ENCODE measurements around the gene AHCYL1.

AHCYL1 gene

DNA sequence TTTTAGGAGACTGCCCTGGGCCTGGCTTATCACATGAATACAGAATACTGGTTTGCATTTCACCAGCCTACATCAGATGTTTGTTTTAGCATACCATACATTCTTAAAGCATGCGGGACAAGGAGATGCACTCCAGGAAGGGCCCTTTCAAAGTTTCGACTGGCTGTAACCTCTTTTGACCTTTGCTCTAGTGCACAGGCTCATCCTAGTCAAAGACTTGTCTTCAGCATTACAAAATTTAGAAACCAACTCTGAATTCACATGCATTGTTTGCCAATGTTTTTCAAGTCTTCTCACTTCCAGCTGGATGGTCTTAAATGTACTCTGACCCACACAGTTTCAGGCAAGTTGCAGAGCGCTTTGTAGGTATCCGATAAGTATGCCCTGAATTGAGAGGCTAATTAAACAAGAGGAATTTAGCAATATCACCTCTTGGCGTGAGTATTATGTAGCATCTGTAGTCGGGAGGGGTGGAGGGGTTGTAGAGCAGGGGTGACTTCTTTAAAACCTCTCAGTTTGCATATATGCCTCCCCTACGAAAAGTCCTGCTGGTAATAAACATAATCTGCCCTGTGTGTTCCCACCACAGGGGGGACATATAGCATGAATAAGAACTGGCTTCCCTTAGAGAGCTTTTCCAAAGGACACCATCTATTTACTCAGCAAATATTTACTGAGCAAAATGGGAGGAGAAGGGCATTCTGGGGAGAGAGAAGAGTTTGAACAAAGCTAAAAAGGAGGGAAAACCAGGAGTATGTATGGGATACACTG is 24.4 kb upstream of the AHCYL1 start:
- Mint-ChIP-seq H3K9me3 (peaks cover 4% of the 10 kb centered on the region), H3K4me3 (no peak overlapping the region), H3K27me3 (ENCODE audit: low read depth) (peaks cover 33% of the 10 kb centered on the region), H3K27ac (no peak overlapping the region), H3K36me3 (ENCODE audit: low read depth) (no peaks in the 10 kb centered on the region), H3K4me1 (ENCODE audit: low read depth) (no peaks in the 10 kb centered on the region)
- no peak for DNase-seq (ENCODE audit: low spot score)

DNA sequence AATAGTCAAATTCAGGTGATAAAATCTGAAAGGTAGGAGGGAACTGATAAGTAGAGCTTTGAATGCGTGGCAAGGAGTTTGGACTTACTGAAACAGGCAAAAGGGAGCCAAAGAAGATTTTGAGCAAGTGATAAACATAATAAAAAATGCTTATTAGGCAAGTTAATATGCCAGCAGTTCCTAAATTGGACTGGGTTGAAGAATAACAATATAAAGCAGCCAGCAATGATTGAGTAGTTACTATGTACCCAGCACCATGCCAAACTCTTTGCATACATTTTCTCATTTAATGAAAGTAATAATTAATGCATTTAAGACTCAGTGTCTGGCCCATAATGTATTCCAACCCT is 23.8 kb upstream of the AHCYL1 start:
- no peak for DNase-seq (ENCODE audit: low spot score)
- no peaks in the 10 kb centered on the region for H3K4me1 Mint-ChIP-seq (ENCODE audit: low read depth)
- H3K36me3 Mint-ChIP-seq (ENCODE audit: low read depth): no peaks in the 10 kb centered on the region
- no peak overlapping the region for H3K4me3 Mint-ChIP-seq
- H3K27ac Mint-ChIP-seq: no peak overlapping the region
- peaks cover 9% of the 10 kb centered on the region for H3K9me3 Mint-ChIP-seq
- H3K27me3 Mint-ChIP-seq (ENCODE audit: low read depth): peaks cover 36% of the 10 kb centered on the region

DNA sequence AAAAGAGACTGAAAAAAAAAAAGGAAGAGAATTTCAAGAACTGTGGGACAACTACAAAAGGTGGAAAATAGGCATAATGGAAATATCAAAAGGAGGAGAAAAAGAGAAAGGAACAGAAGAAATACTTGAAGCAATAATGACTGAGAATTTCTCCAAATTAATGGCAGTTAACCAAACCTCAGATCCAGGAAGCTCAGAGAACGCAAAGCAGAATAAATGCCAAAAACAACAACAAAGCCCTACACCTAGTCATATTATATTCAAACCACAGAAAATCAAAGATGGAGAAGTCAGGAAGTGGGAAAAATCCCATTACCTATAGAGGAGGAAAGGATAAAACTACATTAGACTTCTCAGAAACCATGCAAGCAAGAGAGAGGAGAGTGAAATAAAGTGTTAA is 20.7 kb upstream of the AHCYL1 start:
- DNase-seq (ENCODE audit: low spot score): no peak
- H3K36me3 Mint-ChIP-seq (ENCODE audit: low read depth): no peaks in the 10 kb centered on the region
- H3K27ac Mint-ChIP-seq: no peak overlapping the region
- peaks cover 34% of the 10 kb centered on the region for H3K27me3 Mint-ChIP-seq (ENCODE audit: low read depth)
- H3K4me3 Mint-ChIP-seq: no peak overlapping the region
- H3K4me1 Mint-ChIP-seq (ENCODE audit: low read depth): no peaks in the 10 kb centered on the region
- peaks cover 9% of the 10 kb centered on the region for H3K9me3 Mint-ChIP-seq

DNA sequence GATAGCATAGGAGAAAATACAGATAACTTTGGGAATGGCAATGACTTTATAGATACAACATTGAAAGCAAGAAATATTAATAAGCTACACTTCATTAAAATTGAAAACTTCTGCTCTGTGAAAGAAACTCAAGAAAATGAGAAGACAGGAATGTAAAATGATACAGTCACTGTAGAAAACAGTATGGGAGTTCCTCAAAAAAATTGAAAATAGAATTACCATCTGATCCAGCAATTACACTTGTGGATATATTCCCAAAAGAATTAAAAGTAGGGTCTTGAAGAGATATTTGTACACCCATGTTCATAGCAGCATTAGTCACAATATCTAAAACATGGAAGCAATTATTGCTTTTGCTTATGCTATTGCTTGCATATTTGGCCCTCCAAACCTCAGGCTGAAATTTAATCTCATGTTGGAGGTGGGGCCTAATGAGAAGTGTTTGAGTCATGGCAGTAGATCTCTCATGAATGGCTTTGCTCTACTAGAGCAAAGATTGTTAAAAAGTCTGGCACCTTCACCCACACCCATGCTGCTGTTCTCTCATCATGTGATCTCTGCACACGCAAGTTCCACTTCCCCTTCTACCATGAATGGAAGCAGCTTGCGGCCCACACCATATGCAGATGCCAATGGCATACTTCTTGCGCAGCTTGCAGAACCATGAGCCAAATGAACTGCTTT is 15.3 kb upstream of the AHCYL1 start:
- Mint-ChIP-seq H3K27ac (no peak overlapping the region), H3K27me3 (ENCODE audit: low read depth) (peaks cover 42% of the 10 kb centered on the region), H3K4me3 (no peak overlapping the region), H3K4me1 (ENCODE audit: low read depth) (no peaks in the 10 kb centered on the region), H3K9me3 (peaks cover 9% of the 10 kb centered on the region), H3K36me3 (ENCODE audit: low read depth) (no peaks in the 10 kb centered on the region)
- no peak for DNase-seq (ENCODE audit: low spot score)

DNA sequence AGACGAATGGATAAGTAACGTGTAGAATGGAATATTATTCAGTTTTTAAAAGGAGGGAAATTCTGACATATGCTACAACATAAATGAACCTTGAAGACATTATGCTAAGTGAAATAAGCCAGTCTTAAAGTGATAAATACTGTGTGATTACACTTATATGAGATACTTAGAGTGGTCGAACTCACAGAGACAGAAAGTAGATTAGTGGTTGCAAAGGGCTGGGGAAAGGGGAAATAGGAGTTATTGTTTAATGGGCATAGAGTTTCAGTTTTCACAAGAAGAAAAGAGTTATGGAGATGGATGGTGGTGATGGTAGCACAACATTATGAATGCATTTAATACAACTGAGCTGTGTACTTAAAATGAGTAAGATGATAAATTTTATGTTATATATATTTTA is 14.7 kb upstream of the AHCYL1 start:
- Mint-ChIP-seq H3K4me3 (no peak overlapping the region), H3K27me3 (ENCODE audit: low read depth) (peaks cover 42% of the 10 kb centered on the region), H3K4me1 (ENCODE audit: low read depth) (no peaks in the 10 kb centered on the region), H3K36me3 (ENCODE audit: low read depth) (no peaks in the 10 kb centered on the region), H3K27ac (no peak overlapping the region), H3K9me3 (peaks cover 7% of the 10 kb centered on the region)
- DNase-seq (ENCODE audit: low spot score): no peak

DNA sequence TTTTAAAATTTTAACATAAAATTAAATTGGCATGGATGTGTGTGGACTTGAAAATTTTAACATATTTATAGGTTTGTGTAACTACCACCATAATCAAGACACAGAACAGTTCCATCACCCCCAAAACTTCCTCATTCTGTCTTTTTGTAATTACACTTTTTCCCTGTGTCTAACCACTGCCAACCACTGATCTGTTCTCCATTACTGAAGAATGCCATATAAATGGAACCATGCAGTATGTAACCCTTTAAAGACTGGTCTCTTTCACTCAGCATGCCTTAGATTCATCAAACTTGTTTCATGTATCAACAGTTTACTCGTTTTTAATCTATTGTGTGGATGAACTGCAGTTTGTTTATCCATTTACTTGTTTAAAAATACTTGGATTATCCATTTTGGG is 13.0 kb upstream of the AHCYL1 start:
- Mint-ChIP-seq H3K4me3 (no peak overlapping the region), H3K27ac (no peak overlapping the region), H3K4me1 (ENCODE audit: low read depth) (no peaks in the 10 kb centered on the region), H3K27me3 (ENCODE audit: low read depth) (peaks cover 30% of the 10 kb centered on the region), H3K36me3 (ENCODE audit: low read depth) (no peaks in the 10 kb centered on the region), H3K9me3 (no peaks in the 10 kb centered on the region)
- no peak for DNase-seq (ENCODE audit: low spot score)

DNA sequence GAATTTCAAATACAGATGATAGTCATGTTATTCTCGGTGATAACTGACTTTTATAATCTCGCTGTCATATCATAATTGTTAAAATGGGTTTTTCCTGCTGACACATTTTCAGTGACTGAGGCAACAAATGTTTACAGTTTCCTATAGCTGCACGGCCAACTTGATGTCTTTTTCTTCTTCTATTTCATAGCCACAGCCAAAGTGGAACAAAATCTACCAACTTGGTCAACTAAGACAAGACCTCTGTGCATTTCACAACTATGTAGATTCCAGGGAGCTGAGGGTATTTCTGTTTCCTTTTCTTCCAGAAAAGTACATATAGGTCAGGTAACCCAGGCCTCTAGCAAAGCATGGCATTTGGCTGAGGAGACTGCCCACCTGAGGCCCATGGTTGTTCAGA is 10.4 kb upstream of the AHCYL1 start:
- H3K4me3 Mint-ChIP-seq: no peak overlapping the region

DNA sequence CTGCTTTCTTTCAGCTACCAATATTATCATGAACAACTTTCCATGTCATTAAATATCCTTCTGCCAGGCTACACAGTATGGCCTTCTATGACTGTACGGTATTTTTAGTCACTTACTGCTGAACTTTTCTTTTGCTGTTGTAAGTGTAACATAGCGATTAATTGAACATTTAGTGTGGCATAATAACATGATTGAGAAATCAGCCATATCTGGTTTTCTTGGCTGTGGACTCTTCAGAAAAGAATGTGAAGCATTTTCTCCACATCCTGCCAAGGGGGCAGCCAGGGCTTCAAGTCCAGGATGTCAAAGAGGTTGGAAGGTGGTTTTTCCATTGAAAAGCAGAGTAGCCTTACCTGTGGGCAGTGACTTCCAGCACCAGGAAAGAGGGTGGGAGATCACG is 8.8 kb upstream of the AHCYL1 start:
- peaks cover 3% of the 10 kb centered on the region for H3K4me1 Mint-ChIP-seq (ENCODE audit: low read depth)
- H3K27me3 Mint-ChIP-seq (ENCODE audit: low read depth): peaks cover 16% of the 10 kb centered on the region
- no peak overlapping the region for H3K27ac Mint-ChIP-seq
- DNase-seq (ENCODE audit: low spot score): no peak
- no peak overlapping the region for H3K4me3 Mint-ChIP-seq
- H3K9me3 Mint-ChIP-seq: no peaks in the 10 kb centered on the region
- H3K36me3 Mint-ChIP-seq (ENCODE audit: low read depth): no peaks in the 10 kb centered on the region

More for the DNA sequence above, 10.4 kb upstream of the AHCYL1 start:
- Mint-ChIP-seq H3K27me3 (ENCODE audit: low read depth) (peaks cover 20% of the 10 kb centered on the region), H3K9me3 (no peaks in the 10 kb centered on the region), H3K36me3 (ENCODE audit: low read depth) (no peaks in the 10 kb centered on the region), H3K27ac (no peak overlapping the region), H3K4me1 (ENCODE audit: low read depth) (no peaks in the 10 kb centered on the region)
- DNase-seq (ENCODE audit: low spot score): no peak

DNA sequence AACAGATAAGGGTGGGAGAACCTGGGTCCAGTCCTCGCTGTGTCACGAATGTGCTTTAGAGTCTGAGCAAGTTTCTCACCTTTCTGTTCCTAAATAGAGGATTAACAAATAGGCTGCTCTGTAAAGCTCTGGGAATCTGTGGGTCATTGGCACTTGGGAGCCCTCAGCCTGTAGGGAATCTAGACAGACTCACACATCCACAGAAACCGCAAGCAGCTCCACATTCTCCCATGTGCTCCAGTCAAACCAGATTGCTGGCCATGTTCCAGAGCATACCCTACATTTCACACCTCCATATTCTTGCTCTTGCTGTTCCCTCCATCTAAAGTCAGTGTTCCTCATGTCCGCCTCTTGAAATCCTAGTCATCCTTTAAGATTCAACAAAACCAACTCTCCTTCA is 7.8 kb upstream of the AHCYL1 start:
- H3K27ac Mint-ChIP-seq: no peak overlapping the region

DNA sequence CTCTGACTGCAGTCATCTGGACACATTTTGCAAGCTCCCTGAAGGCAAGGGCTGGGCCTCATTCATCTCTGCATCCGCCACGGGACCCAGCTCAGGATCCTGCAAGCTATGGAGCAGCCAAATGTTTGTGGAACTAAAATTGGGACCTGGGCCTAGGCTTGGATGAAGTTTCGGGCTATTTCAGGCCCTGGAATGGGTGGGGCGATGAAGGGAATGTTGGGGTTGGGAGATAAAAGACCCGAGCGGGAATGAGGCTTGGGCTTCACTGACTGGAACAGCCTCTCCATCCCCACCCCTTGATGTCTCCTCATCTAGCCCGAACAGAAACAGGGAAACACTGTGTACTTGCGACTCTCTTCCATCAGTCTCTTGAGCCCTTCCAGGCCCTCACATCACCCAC is 7.3 kb upstream of the AHCYL1 start:
- DNase-seq (ENCODE audit: low spot score): no peak
- Mint-ChIP-seq H3K27ac (no peak overlapping the region), H3K27me3 (ENCODE audit: low read depth) (peaks cover 7% of the 10 kb centered on the region), H3K4me3 (no peak overlapping the region), H3K9me3 (no peaks in the 10 kb centered on the region), H3K36me3 (ENCODE audit: low read depth) (no peaks in the 10 kb centered on the region), H3K4me1 (ENCODE audit: low read depth) (peaks cover 3% of the 10 kb centered on the region)

More for the DNA sequence above, 7.8 kb upstream of the AHCYL1 start:
- DNase-seq (ENCODE audit: low spot score): no peak
- Mint-ChIP-seq H3K4me1 (ENCODE audit: low read depth) (peaks cover 3% of the 10 kb centered on the region), H3K36me3 (ENCODE audit: low read depth) (no peaks in the 10 kb centered on the region), H3K4me3 (no peak overlapping the region), H3K27me3 (ENCODE audit: low read depth) (peaks cover 7% of the 10 kb centered on the region), H3K9me3 (no peaks in the 10 kb centered on the region)

DNA sequence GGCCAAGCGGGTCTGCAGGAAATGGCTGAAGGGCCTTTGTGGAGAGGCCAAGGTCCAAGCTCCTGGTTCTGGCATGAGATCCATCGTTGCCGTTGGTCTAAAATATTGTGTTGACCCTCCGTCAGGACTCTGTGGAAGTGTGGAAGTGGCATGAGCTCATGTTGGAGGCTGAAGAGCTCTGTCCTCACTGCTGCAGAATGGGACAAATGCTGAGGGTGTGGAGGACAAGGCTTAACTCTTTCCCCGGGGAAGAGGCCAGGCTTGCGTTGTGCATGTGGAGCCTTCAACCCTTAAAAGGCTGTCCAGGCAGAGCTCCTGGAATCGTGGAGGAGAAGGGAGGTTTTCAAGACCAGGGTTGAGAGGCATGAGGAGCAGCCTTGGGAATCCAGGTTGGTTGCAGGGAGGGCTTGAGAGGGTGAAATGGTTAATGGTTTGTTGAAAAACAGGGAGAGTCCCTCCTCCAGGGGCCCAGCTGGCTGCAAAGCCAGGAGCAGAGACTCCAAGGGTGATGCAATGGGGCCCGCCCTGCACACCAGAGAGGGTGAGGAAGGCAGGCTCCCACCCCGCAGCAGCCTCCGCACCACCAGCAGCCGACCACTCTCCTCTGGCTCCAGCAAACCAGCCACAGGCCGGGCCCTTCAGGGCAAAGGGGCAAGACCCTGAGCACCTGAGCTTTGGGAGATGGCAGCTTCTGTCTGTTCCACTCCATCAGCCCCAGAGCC is 6.7 kb upstream of the AHCYL1 start:
- Mint-ChIP-seq H3K9me3 (no peaks in the 10 kb centered on the region), H3K4me1 (ENCODE audit: low read depth) (peaks cover 3% of the 10 kb centered on the region), H3K36me3 (ENCODE audit: low read depth) (no peaks in the 10 kb centered on the region), H3K4me3 (no peak overlapping the region), H3K27ac (no peak overlapping the region), H3K27me3 (ENCODE audit: low read depth) (peaks cover 7% of the 10 kb centered on the region)
- DNase-seq (ENCODE audit: low spot score): no peak

DNA sequence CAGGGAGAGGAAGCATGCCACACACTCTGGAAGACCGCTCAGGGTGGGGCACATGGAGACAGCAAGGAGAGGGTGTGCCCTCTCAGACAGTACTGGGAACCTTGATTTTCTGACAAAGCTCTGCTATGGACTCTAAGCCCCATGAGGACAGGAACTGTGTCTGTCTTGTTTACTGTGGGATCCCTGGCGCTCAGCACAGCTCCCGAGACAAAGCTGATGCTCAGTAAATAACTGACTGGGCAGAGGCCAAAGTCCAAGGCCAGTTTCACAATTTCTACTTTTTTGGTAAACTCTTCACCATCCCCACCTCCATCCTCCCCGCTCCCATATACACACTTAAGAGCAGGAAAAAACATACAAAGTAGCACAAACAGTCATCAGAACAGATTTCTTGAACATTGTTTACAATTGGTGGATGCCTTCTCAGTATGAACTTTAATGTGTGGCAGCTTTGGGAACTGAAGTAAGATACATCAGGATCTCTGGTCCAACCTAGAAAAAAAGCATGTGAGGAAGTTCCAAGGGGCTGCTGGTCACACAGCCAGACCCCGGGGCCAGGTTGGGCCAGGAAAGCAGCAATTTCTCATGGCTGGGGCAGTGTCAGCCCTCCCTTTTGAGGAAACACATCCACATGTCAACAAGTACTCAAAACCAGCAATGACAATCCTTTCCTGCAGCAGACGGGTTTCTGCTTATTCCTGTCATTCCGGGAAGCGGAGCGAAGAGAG is 5.6 kb upstream of the AHCYL1 start:
- Mint-ChIP-seq H3K27me3 (ENCODE audit: low read depth) (peaks cover 2% of the 10 kb centered on the region), H3K36me3 (ENCODE audit: low read depth) (no peaks in the 10 kb centered on the region), H3K9me3 (no peaks in the 10 kb centered on the region), H3K27ac (no peak overlapping the region), H3K4me1 (ENCODE audit: low read depth) (peaks cover 5% of the 10 kb centered on the region), H3K4me3 (no peak overlapping the region)
- no peak for DNase-seq (ENCODE audit: low spot score)

DNA sequence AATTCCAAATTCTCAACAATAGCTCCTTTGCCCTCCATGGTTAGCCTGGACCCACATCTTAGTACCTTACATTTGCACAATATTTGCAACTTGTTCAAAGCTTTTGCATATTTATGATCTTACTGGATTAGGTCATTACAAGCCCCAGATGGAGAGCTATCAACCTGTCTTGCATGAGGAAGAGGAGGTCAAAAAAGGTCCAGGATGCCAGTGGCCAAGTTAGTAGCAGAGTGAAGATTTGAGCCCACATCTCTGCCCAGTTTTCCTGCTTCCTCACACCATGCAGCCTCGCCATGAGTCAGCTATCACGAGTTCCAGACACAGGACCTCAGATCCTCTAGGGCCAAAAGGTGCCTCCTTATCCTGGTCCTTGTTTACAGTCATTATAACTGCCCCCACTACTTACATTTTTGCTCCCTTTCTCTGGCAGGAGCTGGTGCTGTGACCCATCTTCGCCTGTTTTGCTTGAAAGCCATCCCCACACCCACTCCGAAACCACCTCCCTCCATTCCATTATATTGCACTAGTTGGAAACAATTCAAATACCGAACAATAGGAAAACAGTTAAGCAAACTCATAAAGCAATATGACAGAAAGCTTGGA is 5.0 kb upstream of the AHCYL1 start:
- H3K4me3 Mint-ChIP-seq: no peak overlapping the region
- no peaks in the 10 kb centered on the region for H3K9me3 Mint-ChIP-seq
- no peaks in the 10 kb centered on the region for H3K36me3 Mint-ChIP-seq (ENCODE audit: low read depth)
- peaks cover 2% of the 10 kb centered on the region for H3K27me3 Mint-ChIP-seq (ENCODE audit: low read depth)
- no peak for DNase-seq (ENCODE audit: low spot score)
- peaks cover 5% of the 10 kb centered on the region for H3K4me1 Mint-ChIP-seq (ENCODE audit: low read depth)
- H3K27ac Mint-ChIP-seq: no peak overlapping the region

Data from T-helper 2 cell treated with Interferon-gamma antibody and Interleukin-4, amounts not matched to agents 5 μg/mL and 100 μg/mL, for 36 hours (primary cell).